ENCODE measurements around the gene KCNN3.

The KCNN3 gene

DNA sequence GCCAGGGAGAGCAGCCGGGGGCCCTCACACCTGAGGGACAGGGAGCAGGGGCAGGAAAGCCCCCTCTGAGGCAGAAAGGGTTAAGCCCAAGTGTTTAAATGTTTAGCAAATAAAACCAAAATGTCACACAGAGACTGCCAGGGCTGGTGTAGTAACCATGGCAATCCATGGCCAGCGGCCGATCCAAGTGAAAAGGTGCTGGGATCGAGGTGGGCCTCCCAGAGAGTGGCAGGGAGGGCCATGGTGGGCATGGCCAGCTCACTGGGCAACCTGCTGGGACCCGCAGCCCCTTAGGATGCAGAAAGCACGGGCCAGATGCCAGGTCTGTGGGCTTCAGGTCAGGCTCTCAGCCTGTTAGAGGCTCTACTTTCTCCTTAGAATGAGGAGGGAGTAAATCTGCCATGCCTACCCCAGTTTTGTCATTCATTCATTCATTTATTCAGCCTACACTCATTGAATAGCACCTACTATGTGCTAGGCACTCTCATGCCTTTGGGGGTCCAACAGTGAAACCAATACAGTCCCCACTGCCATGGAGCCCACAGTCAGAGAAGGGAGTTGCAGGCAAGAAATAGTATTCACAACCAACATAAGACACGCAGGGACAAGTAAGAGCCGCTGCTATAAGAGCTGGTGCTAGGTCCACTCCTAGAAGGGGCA lies 56.1 kb downstream of the KCNN3 start:
- no peak for DNase-seq

DNA sequence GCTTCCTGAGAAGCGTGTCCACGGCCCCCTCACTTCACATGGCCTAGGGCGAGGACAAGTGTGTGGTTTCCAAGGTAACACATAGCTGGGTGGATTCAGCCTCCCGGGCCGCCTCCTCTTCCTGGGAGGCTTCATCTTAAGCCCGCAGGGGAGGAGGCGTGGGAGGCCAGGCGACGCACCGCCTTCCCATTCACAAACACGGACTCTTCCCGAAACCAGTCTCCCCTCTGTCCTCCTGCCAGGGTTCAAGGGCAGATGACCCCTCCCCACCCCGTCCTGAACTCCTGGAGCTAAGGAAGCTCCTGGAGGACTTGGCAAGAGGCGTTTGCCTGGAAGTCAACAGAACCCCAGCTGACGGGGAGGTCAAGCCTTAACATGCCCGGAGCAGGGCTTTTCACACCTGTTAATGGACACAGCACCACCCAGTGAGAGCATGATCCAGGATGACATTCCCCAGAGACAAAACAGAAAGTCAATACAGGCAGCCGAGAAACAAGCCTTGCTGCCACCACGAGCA lies 56.7 kb downstream of the KCNN3 start:
- DNase-seq = no peak

DNA sequence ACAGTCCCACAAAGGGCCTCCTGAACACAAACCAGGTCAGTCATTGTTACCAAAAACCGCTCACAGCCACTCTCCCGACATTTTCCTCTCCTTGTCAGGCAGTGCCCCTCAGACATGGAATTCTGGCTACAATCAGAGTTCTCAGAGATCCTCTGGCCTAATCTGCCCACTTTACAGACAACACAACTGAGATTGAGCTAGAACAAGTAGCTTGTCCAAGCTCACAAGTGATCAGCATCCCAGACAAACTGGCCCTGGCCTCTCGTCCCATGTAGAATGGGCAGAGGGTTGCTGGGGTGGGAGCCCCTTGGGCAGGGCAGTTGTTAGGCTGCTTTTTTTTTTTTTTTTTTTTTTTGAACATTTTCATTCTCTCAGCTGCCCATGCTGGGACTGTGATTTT lies 57.2 kb downstream of the KCNN3 start:
- no peak for DNase-seq

DNA sequence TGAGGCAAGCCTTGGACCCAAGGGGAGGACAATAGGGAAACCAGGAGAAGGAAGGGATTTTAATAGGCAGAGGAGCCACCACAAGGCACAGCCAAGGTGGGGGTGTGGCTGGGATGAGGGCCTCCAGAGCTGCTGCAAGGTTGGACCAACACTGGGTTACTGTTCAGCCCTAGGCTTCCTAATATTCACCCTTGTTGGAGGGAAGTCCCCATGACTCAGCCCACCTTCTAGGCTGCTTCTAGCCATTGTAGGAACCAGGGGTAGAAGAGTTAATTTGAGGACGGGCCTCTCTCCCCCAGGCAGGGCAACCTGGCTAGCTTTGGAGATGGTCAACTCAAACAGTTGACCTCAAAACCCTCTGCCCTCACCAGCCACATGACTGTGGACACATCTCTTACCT lies 59.5 kb downstream of the KCNN3 start:
- peak; percentile 41 to 50 (median 47) for DNase-seq

DNA sequence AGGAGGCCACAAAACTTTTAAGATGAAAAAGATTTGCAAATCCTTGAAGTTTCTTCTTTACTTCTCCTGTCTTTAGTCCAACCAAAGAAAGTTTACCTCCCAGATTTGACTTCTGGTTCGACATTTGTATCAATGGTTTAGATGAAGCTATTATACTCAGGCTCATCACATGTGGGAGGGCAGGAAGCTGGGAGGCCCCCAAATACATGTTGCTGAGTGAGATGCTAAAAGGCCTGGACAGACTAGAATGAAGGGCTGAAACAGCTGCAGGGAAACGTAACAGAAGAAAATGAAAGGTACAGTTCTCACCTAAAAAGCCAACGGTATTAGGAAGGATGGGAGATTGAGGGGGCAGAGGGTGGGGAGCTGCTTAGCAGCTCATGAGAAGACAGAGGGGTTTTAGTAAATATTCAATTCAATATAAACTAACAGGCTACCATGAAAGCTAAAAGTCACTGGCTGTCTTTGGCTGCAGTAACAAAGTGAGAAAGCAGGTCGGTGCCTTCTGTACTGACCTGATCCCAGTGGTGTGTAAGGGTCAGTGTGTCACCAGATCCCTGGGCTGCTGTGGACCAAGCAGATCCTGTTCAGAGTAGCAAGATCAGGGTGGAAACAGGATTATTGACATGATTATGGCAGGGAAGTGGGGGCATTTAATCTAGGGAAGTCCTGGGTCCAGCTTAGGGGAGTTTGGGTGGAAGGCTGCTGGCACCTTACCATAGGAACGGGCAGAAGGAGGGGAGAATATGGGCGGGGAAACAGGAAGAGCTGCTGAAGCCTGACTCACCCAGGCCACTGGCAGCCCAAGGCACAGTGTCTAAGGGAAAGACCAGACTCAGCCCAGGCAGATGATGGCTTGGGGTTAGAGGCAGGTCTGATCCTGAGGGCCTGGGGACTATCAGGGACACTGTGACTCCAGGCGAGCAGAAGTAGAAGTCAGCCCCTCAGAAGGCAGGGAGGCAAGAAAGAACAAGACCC lies 60.4 kb downstream of the KCNN3 start:
- peak; percentile 62 to 76 (median 73) for DNase-seq

DNA sequence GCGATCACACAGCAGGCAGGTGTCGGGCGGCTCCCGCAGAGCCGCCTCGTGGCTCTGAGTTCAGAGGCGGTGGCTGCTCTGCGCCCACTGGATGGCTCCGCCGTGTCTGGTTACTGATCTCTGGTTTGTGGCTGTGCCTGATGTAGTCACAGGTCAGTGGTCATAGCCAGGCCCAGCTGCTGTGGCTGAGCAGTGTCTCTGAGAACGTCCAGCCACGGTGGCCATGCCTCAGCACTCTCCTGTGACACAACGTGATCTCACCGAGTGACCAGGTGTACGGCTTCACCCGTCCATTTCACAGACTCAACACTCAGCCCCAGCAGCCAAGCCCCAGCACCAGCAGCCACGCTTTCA lies 61.2 kb downstream of the KCNN3 start:
- DNase-seq = no peak

DNA sequence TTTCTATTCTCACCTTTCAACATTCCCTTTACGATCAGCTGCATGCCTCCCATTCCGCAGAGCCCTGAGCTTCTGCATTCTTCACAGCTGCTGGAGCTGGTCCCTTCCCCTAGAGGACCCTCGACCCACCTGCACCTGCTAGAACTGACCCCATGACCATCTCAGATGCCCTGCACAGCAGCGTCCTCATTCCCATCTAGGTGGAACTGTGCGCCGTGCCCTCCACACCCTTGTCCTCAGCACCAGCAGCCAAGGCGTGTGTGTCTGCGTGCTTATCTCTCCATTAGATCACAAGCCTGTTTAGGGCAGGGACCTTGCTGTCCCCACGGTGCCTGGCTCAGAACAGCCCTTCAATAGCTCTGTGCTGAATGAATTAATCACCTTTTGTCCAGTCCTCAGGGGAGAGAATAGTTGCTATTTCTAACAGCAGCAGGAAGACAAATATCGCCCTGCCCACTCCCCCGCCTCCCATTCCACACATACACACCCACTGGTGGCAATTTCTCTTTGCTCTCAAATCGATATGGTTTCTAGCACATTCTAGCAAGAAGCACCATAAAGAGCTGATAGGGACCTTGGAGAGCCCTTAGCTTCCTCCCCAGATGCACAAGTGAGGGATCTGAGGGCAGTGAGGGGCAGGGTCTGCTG lies 61.7 kb downstream of the KCNN3 start:
- DNase-seq = no peak

DNA sequence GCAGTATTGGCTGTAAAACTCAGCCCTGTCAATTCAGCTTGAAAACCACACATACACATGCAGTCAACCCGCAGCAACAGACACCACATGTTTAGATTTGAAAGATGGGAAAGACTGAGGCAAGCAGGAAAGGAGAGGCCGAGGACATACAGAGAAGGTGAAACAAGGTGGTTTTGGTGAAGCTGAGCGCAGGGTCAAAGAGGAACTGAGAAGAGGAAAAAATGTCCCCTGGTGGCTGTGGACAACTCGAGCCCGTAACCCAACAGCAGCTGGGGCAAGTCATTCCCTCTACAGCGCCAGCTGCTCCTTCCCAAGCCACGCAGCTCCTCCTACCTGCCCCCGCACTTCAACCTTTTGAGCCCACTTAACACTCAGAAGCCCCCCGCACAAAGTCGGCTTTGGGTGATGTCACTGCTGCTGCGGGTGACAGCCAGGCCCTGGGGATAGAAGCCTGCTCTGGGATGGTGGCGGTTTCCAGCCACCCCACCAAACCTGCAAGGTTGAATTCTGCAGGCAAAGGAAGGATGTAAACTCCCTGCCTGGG lies 63.0 kb downstream of the KCNN3 start:
- DNase-seq = peak in 2 of 3 donors; percentile 15 to 25

DNA sequence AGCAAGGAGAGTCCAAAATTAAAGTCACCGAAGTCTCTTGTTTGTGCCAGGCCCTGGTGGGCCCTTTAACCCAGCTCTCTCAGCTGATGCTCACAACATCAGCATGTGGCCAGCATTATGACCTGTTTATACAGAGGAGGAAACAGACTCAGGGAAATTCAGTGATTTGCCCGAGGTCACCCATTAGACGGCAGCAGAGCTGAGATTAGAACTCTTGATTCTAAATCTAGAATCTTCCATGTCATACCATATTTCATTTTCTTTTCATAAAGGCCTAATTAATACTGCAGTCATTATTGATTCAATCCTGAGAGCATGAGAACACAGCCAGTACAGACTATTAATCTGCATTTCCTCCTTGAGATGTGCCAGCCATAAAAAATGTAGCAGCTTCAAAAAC lies 63.7 kb downstream of the KCNN3 start:
- DNase-seq = no peak

DNA sequence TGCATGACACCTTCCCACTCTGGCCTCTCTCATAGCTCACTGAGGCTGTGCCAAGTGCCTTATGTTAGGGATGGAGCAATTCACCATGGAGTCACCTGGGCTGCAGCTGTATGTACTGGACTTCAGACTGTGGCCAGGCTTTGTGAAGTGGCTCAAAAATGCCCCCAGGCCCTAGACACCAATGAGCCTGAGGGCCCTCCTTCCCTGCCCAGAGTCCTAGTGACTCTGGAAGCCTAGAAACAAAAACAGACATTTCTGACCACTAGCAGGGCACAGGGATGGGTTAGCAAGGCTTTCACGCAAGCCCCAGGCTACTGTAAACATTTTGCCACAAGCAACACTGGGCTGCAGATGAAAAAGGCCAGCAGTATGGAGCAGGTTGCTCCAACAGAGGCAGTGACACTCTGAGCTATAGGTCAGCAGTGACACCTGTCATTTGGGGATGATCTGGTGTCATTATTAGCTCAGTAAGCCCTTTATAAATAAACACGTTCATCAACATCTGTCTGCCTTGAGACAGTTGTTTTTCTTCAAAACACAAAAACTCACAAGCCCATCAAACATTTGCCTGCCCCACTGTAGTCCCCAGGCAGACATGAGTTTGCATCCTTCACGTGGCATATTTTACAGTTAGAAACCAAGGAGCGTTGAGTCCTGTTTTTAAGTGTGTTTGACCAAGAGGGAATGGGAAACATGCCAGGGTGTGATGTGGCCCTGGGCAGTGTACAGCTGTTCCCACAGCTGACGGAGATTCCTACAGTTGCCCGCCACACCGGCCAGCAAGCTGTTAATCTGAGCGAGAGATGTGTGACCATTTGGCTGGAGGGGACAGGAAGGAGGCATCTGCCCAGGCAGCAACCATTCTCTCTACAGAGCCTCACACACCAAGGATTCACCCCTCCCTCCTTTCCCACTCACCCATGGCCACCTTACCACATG lies 66.8 kb downstream of the KCNN3 start:
- DNase-seq = no peak

DNA sequence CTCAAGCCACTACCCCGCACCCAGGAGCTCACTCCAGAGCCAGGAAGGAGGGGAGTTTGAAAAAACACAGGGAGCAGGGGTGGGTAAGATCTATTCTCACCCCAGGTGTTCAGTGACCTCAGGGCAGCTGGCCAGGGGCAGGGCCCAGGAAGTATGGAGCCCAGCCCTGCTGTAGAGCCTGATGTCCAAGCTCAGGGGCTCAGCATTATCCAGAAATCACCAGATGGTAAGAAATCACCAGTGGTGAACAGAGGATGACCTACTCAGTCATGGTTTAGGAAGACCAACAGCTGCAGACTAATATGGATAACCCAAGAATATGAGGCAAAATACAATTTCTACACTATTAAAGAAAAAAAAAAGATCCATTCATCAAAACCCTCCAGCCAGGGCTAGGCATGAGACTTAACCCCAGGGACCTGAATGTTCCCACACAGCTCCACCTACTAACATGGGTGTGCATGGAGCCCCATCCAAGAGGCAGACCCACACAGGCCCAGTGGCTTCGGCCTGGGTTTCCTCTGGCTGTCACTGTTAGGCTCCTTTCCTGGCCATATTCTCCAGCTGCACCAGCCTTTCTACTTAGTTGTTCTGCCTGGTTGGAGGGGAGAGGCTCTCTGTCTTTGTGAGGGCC lies 67.6 kb downstream of the KCNN3 start:
- no peak for DNase-seq

DNA sequence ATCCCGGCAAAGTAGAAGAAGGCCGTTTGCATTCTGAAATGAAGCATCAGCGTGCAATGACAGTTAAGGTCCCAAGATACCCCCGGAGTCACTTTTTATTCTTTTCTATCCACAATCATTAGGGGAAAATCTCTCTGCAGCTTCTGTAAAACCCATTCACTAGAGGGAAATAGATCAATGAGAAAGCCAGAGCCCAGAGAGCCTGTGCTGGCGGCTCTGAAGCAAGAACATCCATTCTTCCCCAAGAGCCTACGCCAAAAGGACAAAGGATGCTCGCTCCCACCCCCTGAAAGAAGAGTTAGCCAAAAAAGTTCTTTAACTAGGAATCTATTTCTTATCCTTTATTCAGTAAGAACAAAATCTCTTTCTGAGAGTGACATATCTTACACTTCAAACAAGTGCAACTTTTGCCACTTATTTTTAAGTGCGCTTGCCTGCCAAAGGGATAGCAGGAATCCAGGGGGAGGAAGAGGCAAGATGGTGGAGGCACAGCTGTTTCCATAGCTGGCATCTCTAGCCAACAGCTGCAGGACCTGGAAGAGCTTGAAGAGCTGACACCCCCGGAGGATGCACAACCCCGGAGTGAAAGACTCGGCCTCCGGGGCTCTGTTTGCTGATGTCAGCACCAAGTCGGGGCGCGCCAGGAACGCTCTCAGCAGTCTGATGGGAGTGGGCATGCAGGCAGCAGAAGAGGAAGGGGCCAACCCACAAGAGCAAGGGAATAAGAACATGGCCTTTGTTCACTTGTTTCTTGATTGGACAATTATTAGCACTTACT lies 68.7 kb downstream of the KCNN3 start:
- DNase-seq = no peak

DNA sequence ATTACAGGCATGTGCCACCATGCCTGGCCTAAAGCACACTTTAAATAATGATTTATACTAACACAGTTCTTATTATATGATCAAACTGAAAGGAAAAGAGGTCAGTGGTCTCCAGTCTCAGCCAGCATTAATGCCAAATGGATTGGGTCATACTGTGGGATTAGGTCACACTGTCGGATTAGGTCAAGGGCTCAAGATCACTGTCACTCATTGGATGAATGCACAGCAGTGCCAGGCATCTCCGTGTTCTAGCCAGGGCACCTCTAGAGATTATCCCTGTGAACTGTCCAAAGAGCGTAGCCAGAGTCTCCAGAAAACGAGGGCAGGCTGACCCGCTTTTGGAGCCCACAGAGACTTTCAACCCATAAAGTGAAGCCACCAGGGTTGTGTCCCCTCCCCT lies 70.9 kb downstream of the KCNN3 start:
- DNase-seq = no peak

DNA sequence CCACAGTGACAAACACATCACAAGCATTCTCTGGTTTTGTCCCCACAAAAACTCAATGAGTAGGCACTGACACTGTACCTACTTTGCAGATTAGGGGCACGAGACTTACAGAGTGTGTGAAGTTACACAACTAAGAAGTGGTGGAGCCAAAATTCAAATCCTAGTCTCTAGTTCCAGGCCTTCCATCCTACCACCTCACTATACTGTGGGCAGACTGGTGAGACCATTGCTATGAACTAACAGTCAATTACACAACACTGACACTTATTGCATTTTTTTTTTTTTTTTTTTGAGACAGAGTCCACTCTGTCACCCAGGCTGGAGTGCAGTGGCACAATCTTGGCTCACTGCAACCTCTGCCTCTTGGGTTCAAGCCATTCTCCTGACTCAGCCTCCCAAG lies 71.4 kb downstream of the KCNN3 start:
- peak in 2 of 3 donors; percentile 22 to 25 for DNase-seq

DNA sequence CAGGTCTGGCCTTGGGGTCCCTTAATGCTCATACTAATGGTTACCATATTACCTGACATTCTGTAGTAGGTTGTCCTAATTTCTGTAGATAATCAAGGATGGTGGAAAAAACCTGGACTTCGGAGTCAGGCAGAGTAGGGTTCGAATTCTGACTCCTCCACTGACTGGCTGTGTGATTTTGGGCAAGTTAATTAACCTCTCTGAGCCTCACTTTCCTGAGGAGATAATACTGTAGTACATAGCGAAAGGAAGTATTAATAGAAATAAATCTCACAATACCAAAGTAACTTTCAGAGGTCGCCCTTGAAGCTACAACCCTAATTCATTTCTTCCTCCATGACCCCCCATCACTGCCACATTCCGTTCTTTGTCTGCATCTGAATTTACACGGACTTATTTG lies 72.9 kb downstream of the KCNN3 start:
- DNase-seq = no peak

DNA sequence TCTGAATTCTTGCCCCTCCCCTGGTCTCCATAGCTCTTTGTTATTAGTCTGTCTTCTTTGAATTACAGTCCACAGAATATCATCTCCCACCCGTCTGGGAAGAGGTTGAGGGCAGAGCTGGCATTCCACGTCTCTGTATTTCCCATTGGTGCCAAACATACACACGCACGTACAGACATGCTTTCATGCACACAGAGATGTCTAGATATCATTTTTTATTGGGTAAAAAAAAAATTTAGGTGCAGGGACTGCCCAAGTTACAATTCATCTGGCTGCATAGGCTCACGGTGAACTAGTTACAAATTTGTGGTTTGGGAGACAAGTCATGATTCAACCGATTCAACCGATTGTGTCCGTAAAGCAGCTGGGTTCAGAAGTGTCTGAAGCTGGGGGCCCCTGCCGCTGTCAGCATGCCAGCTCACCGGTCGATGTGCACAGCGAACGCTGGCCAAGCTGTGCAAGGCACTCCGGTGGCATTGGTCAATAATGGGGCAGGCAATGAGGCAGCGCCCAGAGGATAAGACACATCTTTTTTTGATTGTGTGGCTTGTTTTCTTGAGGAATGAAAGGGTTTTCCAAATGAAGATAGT lies 73.7 kb downstream of the KCNN3 start:
- DNase-seq = no peak

DNA sequence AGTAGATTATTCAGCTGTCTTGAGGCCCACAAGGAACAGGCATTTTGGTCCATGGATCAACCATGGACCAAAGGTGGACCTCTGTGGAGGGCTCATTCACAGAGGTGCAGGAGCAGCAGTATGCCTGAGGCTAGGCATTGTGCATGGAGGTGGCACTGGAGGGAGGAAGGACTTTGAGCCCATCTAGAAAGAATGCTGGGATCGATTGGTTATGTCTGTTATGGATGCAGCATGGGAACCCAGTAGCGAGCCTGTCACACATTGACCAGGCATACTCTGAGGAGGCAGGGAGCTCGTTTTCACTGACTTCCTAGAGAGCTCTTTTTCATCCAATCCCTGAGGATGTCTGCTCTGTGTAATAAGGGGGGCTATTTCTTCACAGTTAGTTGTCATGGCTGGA lies 75.5 kb downstream of the KCNN3 start:
- no peak for DNase-seq

DNA sequence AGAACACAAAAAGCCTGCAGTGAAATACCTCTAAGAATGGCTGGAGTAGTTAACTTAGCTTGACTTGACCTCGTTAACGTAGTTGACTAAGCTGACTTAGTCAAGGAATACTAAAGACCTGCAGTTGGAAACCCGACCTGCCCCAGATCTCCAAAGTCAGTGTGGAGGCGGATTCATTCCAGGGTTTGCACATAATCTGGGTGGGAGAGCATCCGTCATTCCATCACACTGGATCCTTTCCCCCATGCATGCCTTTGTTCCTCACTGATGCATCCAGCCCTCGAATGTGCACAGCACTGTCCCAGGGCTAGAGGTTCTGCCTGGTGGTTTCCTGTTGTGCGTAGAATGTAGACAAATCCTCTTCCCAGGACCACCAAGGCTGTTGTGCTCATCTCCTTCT lies 76.4 kb downstream of the KCNN3 start:
- no peak for DNase-seq

DNA sequence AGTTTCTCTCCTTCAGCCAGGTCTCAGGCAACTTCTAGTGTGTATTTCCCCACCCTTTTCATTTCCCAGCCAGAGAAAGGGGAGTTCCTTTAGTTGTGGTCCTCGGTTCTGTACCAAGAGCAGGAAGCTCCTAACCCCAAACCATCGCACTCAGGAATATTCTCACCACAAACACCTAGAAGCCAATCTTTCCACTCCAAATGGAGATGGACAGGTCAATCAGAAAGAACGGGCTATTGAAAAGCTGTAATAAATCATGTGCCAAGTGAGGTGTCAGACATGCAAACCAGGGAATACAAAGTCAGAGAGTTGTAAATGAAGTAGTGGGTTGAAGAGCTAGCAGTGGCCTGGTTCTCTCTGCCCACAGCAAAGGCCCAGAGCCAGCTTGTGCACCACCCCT lies 77.2 kb downstream of the KCNN3 start:
- no peak for DNase-seq
